GM12801 (cell line): ENCODE measurements around the gene MIER1.

Experiments
- CTCF ChIP-seq: IDR thresholded peaks from one replicate; pipeline ENCODE4 v1.5.1; 2011; ENCODE audit warnings: control low read depth; ENCODE audit not compliant: insufficient read length; ENCODE audit errors: extremely low read depth

MIER1 gene

GRCh38 chr1:66919828-66920227, 5.0 kb upstream of the MIER1 start:
- no peak for TF ChIP-seq CTCF

- TF ChIP-seq CTCF = no peak
Measured at GRCh38 chr1:66920543-66920942, 4.2 kb upstream of the MIER1 start.

- no peak for TF ChIP-seq CTCF
Measured at GRCh38 chr1:66925558-66925910, 744 bp downstream of the MIER1 start.

- no peak for TF ChIP-seq CTCF
Measured at GRCh38 chr1:66925944-66926343, 1.2 kb downstream of the MIER1 start.

GRCh38 chr1:66927528-66927927, 2.7 kb downstream of the MIER1 start:
- no peak for TF ChIP-seq CTCF

- TF ChIP-seq CTCF = no peak
Measured at GRCh38 chr1:66929146-66929688, 4.4 kb downstream of the MIER1 start.

GRCh38 chr1:66929691-66929998, 4.9 kb downstream of the MIER1 start:
- TF ChIP-seq CTCF = no peak

GRCh38 chr1:66929999-66930822, 5.4 kb downstream of the MIER1 start:
- TF ChIP-seq CTCF = no peak
